ENCODE measurements around the gene GPR151.

Gene GPR151

DNA sequence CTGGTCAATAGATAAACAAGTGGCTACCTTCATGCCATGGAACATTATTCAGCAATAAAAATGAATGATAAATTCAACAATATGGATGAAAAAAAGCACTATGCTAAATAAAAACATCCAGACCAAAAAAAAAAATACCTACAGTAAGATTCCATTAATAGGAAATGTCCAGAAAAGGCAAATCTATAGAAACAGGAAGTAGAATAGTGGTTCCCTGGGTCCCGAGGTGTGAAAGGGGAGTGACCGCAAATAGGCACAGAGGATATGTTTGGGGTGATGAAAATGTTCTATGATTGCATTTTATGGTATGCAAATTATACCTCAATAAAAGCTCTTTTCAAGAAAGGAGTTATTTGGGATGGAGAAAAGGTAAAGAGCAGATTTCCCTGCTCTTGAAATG is 3.6 kb upstream of the GPR151 start:
- no peak for DNase-seq

DNA sequence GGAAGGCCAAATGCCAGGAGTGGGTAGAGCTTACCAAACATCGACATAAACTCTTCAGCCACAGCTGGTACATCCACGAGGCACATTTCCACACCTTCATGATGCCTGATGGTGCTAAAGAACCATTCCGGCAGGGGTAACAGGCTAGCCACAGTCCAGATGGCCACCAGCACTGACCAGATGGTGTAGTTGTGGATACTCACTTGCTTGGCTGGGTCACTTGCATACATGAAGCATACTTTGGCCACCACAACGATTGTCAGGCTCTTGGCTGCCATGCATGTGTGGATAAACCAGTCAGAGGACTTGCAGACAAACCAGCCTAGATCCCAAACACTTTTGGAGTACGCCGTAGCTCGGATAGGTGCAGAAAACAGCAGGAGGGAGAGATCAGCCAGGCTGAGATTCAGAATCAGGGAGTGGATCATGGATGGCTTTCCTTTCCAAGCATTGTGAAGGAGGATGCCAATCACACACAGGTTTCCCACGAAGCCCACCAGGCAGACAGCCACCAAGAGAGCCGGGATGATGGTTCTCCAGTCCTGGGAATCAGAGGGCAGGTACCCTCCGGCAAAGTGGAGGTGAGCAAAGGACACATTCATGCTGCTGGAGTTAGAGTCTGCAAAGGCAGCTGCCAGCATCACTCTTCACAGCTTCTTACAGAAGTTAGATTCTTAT is 378 bp downstream of the GPR151 start:
- no peak for DNase-seq

- DNase-seq, result no peak
Observed at GRCh38 chr5:146514575-146514974, 1.4 kb downstream of the GPR151 start.

GRCh38 chr5:146513462-146513861 is 2.5 kb downstream of the GPR151 start:
- no peak for DNase-seq

- peak; percentile 50 for DNase-seq
Observed at GRCh38 chr5:146510559-146511125, 5.3 kb downstream of the GPR151 start.

GRCh38 chr5:146507428-146507827 is 8.6 kb downstream of the GPR151 start:
- DNase-seq, result no peak

GRCh38 chr5:146499680-146500079 is 16.3 kb downstream of the GPR151 start:
- DNase-seq, result no peak

- DNase-seq, result no peak
Observed at GRCh38 chr5:146494656-146495055, 21.3 kb downstream of the GPR151 start.

GRCh38 chr5:146490089-146490843 is 25.7 kb downstream of the GPR151 start:
- no peak for DNase-seq

GRCh38 chr5:146484714-146485391 is 31.1 kb downstream of the GPR151 start:
- no peak for DNase-seq

GRCh38 chr5:146482775-146483174 is 33.2 kb downstream of the GPR151 start:
- no peak for DNase-seq

DNA sequence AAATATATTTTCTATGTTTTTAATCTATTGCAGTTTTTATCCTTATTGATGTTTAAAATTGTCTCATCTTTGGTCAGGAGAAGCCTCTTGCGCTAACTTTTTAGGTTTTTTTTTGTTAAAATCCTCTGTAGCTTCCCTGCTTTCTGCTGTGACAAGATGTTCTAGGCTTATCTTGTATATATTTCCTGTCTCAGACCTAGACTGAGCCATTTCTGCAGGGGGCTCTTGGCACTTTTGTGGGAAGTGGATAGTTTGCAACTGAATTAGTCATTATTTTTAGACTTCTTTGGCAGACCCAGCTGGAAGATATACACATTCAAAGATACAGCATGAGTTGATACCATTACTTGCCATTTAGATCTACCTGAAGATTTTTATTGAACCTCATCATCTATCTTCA is 40.1 kb downstream of the GPR151 start:
- no peak for DNase-seq

DNA sequence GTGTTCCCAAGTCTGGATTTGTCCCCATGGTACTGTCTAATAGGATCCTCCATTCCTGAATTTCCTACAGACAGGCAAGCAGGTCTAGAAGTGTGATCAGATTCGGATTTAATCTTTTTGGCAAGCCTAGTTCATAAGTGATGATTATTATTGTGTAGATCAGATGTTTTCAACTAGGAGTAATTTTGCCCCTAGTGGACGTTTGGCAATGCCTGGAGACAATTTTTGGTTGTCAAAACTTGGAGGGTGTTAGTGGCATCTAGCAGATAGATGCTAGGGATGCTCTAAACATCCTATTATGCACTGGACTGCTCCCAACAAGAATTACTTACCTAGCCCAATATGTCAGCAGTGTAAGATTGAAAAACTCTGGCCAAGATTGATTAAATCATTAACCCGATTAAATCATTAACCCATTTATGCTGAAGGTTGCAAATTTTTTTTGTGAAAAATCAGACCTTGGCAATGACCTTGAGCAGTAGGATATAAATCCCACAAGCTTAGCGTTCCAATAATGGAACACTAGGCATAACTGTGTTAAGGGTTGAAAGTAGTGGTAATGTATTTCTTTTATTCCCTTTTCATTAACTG is 40.7 kb downstream of the GPR151 start:
- no peak for DNase-seq

DNA sequence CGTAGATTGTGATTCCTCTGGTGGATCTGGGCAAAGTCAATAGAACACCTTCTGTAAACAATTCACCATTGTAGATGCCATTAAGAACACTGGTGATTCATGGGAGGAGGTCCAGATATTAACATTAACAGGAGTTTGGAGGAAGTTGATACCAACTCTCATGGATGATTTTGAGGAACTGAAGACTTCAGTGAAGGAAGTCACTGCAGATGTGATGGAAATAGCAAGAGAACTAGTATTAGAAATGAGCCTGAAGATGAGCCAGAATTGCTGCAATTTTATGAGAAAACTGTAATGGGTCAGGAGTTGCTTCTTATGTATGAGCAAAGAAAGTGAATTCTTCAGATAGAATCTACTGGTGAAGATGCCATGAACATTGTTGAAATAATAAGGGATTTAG is 41.9 kb downstream of the GPR151 start:
- peak; percentile 71 for DNase-seq

- no peak for DNase-seq
Observed at GRCh38 chr5:146467760-146468159, 48.2 kb downstream of the GPR151 start.

- no peak for DNase-seq
Observed at GRCh38 chr5:146466521-146467349, 49.3 kb downstream of the GPR151 start.

DNA sequence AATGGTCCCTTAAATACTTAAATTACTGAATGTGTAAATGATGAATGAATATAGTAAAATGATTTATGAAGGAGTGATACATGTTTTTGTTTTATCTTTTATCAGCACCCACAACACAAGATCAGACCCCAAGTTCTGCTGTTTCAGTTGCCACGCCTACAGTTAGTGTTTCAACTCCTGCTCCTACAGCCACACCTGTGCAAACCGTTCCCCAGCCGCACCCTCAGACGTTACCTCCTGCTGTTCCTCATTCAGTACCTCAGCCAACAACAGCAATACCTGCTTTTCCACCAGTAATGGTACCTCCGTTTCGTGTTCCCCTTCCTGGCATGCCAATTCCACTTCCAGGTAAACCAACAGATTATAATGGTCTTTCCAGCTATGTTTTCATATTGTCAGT is 52.5 kb downstream of the GPR151 start:
- DNase-seq, result no peak

Data from inflammatory macrophage treated with lipopolysaccharide for 4 hours (primary cell).